ENCODE measurements around the gene NLGN4Y.

GRCh38 chrY:14837466-14837865, 313.1 kb downstream of the NLGN4Y start:
- TF ChIP-seq POLR2A (IDR thresholded peaks at IDR 0.05) = no peak
- no peak for TF ChIP-seq CTCF (IDR thresholded peaks at IDR 0.05)
